ENCODE data around the gene PCNX1. TPM values are rescaled to one million over a fixed set of nuclear protein-coding genes. Genes with fewer than 3 reads are reported as not detected.
"Not testable (repeated sequence)": the region's sequence is repeated elsewhere in the genome, so short reads cannot be mapped to it uniquely, and the experiment has no call there.

The PCNX1 gene
- total RNA-seq, 6 donors from 2014 or later: 38.4 to 98.5 (median 65.4) TPM

- ATAC-seq (ENCODE audit: low FRiP score in 2 of 2) (no peak), DNase-seq (no peak)
- no peak overlapping the region for H3K27ac ChIP-seq
- 92 to 93% methylated on average over 4 of the region's 4 CpGs for WGBS, 2 donors
- peaks cover 0 to 13% (median 0%) of the 10 kb centered on the region in 4 donors for H3K36me3 ChIP-seq
- H3K27me3 ChIP-seq: no peaks in the 10 kb centered on the region
- TF ChIP-seq POLR2A (IDR thresholded peaks at IDR 0.05): no peak
- no peak for TF ChIP-seq EP300 (IDR thresholded peaks at IDR 0.05)
- no peak for TF ChIP-seq CTCF (IDR thresholded peaks at IDR 0.05)
- TF ChIP-seq POLR2AphosphoS5 (IDR thresholded peaks at IDR 0.05): no peak
- H3K9me3 ChIP-seq: no peaks in the 10 kb centered on the region
- no peak overlapping the region for H3K4me3 ChIP-seq
- H3K4me1 ChIP-seq: no peaks in the 10 kb centered on the region
Observed at GRCh38 chr14:71005076-71005475, 97.8 kb downstream of the PCNX1 start.

GRCh38 chr14:71006200-71006563 is 98.9 kb downstream of the PCNX1 start:
- H3K4me3 ChIP-seq: no peak overlapping the region
- DNase-seq: no peak
- no peak for ATAC-seq (ENCODE audit: low FRiP score in 2 of 2)
- no peaks in the 10 kb centered on the region for H3K9me3 ChIP-seq
- H3K27me3 ChIP-seq: no peaks in the 10 kb centered on the region
- peaks cover 0 to 2% (median 0%) of the 10 kb centered on the region in 4 donors for H3K4me1 ChIP-seq
- TF ChIP-seq POLR2AphosphoS5 (IDR thresholded peaks at IDR 0.05): no peak
- TF ChIP-seq POLR2A (IDR thresholded peaks at IDR 0.05): no peak
- no peak for TF ChIP-seq CTCF (IDR thresholded peaks at IDR 0.05)
- no peak for TF ChIP-seq EP300 (IDR thresholded peaks at IDR 0.05)
- 85% methylated on average over 2 of the region's 2 CpGs for WGBS, 2 donors
- no peak overlapping the region for H3K27ac ChIP-seq
- H3K36me3 ChIP-seq: peaks cover 0 to 13% (median 0%) of the 10 kb centered on the region in 4 donors

- H3K27me3 ChIP-seq: no peaks in the 10 kb centered on the region
- no peak overlapping the region for H3K27ac ChIP-seq
- H3K36me3 ChIP-seq: peaks cover 0 to 37% (median 3%) of the 10 kb centered on the region in 4 donors
- no peaks in the 10 kb centered on the region for H3K9me3 ChIP-seq
- no peak overlapping the region for H3K4me3 ChIP-seq
- TF ChIP-seq EP300 (IDR thresholded peaks at IDR 0.05) (no peak), POLR2AphosphoS5 (IDR thresholded peaks at IDR 0.05) (no peak), POLR2A (IDR thresholded peaks at IDR 0.05) (no peak), CTCF (IDR thresholded peaks at IDR 0.05) (no peak)
- DNase-seq: no peak
- ATAC-seq (ENCODE audit: low FRiP score in 2 of 2): no peak
- 77 to 81% methylated on average over 1 of the region's 1 CpG for WGBS, 2 donors
- H3K4me1 ChIP-seq: peaks cover 0 to 2% (median 0%) of the 10 kb centered on the region in 4 donors
Observed at GRCh38 chr14:71011479-71011878, 104.2 kb downstream of the PCNX1 start.

GRCh38 chr14:71012888-71013287 is 105.6 kb downstream of the PCNX1 start:
- WGBS, 2 donors: 96 to 99% methylated on average over 4 of the region's 4 CpGs
- Histone ChIP-seq H3K27me3 (no peaks in the 10 kb centered on the region), H3K27ac (no peak overlapping the region), H3K36me3 (peaks cover 0 to 37% (median 3%) of the 10 kb centered on the region in 4 donors), H3K4me3 (no peak overlapping the region), H3K4me1 (peaks cover 0 to 2% (median 0%) of the 10 kb centered on the region in 4 donors), H3K9me3 (no peaks in the 10 kb centered on the region)
- no peak for TF ChIP-seq POLR2AphosphoS5 (IDR thresholded peaks at IDR 0.05)
- TF ChIP-seq EP300 (IDR thresholded peaks at IDR 0.05): no peak
- no peak for TF ChIP-seq CTCF (IDR thresholded peaks at IDR 0.05)
- TF ChIP-seq POLR2A (IDR thresholded peaks at IDR 0.05): no peak
- ATAC-seq (ENCODE audit: low FRiP score in 2 of 2): no peak
- DNase-seq: no peak

- no peak for DNase-seq
Observed at GRCh38 chr14:71013551-71014192, 106.4 kb downstream of the PCNX1 start.

GRCh38 chr14:71019917-71020316 is 112.7 kb downstream of the PCNX1 start:
- H3K36me3 ChIP-seq: peaks cover 0 to 48% (median 10%) of the 10 kb centered on the region in 4 donors
- not testable (repeated sequence) for H3K4me1 ChIP-seq; H3K9me3 ChIP-seq; H3K4me3 ChIP-seq; H3K27me3 ChIP-seq; ATAC-seq (ENCODE audit: low FRiP score in 2 of 2); DNase-seq; H3K27ac ChIP-seq
- WGBS, 2 donors: 86 to 89% methylated on average over 1 to 3 of the region's 3 CpGs

More at GRCh38 chr14:71013551-71014192, 106.4 kb downstream of the PCNX1 start:
- Histone ChIP-seq H3K36me3 (peaks cover 0 to 37% (median 3%) of the 10 kb centered on the region in 4 donors), H3K27me3 (no peaks in the 10 kb centered on the region), H3K9me3 (no peaks in the 10 kb centered on the region), H3K4me1 (peaks cover 0 to 2% (median 0%) of the 10 kb centered on the region in 4 donors), H3K4me3 (no peak overlapping the region), H3K27ac (no peak overlapping the region)
- TF ChIP-seq EP300 (IDR thresholded peaks at IDR 0.05) (no peak), CTCF (IDR thresholded peaks at IDR 0.05) (no peak), POLR2A (IDR thresholded peaks at IDR 0.05) (no peak), POLR2AphosphoS5 (IDR thresholded peaks at IDR 0.05) (no peak)
- 0 to 19% methylated on average over 1 of the region's 1 CpG for WGBS, 2 donors
- ATAC-seq (ENCODE audit: low FRiP score in 2 of 2): no peak
